Endothelial cell of umbilical vein (primary cell): ENCODE measurements around the gene ATG4D. TPM values are rescaled to one million over a fixed set of nuclear protein-coding genes. Genes with fewer than 3 reads are reported as not detected.

ENCODE experiments used
- BruUV-seq: library from RNA; stranded (reverse); fragments of 400-500 nt; replicated peaks from 2 replicates; lab custom pipeline; 2021; lab: Mats Ljungman, UMichigan
- CTCF ChIA-PET: fragments of 300-600, 350-600 bp; sonication (Branson Sonifier 250); formaldehyde crosslinking; loops from one replicate; lab custom pipeline; 2021; ENCODE audit warnings: antibody characterized with exemption, inconsistent platforms; lab: Charles Lee
- POLR2A ChIA-PET: fragments of 300-600, 350-600 bp; sonication (Branson Sonifier 250); formaldehyde crosslinking; loops from one replicate; lab custom pipeline; 2021; ENCODE audit warnings: antibody characterized with exemption, inconsistent platforms; lab: Charles Lee
- DNase-seq: peaks from one replicate; pipeline ENCODE4 v3.0.0-alpha.2; 2011; ENCODE audit warnings: low read depth, low spot score
- FAIRE-seq: peaks from 2 replicates; lab custom pipeline; 2011; peaks lifted over from hg19 to GRCh38; lab: Jason Lieb, UNC
- H2AFZ ChIP-seq: 2 replicates; pipeline ENCODE4 v1.6.0; 2012; ENCODE audit warnings: low read depth, low read length, control low read depth, inconsistent platforms
- H3K27ac ChIP-seq: 2 replicates; pipeline ENCODE4 v1.5.1; 2011; ENCODE audit warnings: low read depth, mild to moderate bottlenecking, control low read depth, low read length, moderate library complexity; ENCODE audit not compliant: insufficient read depth
- H3K27me3 ChIP-seq, 2 experiments: 2 replicates each; pipeline versions ENCODE4 v1.6.0 to v1.6.1; 2011; ENCODE audit warnings: low read length in 2 of 2, mixed read lengths in 1 of 2; ENCODE audit not compliant: control insufficient read depth in 2 of 2, insufficient read depth in 2 of 2
- H3K36me3 ChIP-seq, 2 experiments: 2 replicates in 1 of 2; 3 replicates in 1 of 2; pipeline ENCODE4 v1.5.1; 2011; ENCODE audit warnings: low read length in 2 of 2, mild to moderate bottlenecking in 1 of 2, moderate library complexity in 1 of 2; ENCODE audit not compliant: control insufficient read depth in 2 of 2, insufficient read depth in 2 of 2; ENCODE audit errors: extremely low read depth in 1 of 2
- H3K4me1 ChIP-seq: 3 replicates; pipeline ENCODE4 v1.5.1; 2011; ENCODE audit warnings: mild to moderate bottlenecking, low read length; ENCODE audit not compliant: control insufficient read depth, insufficient read depth; ENCODE audit errors: extremely low read depth
- H3K4me2 ChIP-seq: 2 replicates; pipeline ENCODE4 v1.6.1; 2011; ENCODE audit warnings: low read length, control low read depth, mixed read lengths; ENCODE audit not compliant: insufficient read depth
- H3K4me3 ChIP-seq, 3 experiments: fragments of 200-600 bp in 1 of 3; sonication (generic), shearing (Covaris generic) in 1 of 3; replicated peaks in 1 of 3; 2 replicates each; pipeline ENCODE4 v1.5.1; 2011 to 2016; ENCODE audit warnings: control low read depth in 3 of 3, low read length in 3 of 3, mild to moderate bottlenecking in 2 of 3, inconsistent platforms in 1 of 3, low read depth in 1 of 3, moderate library complexity in 1 of 3; ENCODE audit not compliant: insufficient read depth in 1 of 3
- H3K79me2 ChIP-seq: 2 replicates; pipeline ENCODE4 v1.6.0; 2012; ENCODE audit warnings: low read length, inconsistent platforms; ENCODE audit not compliant: control insufficient read depth, insufficient read depth
- H3K9ac ChIP-seq: replicated peaks from 2 replicates; pipeline ENCODE3; 2011; ENCODE audit warnings: low read length, control low read depth; ENCODE audit not compliant: insufficient read depth; ENCODE audit errors: extremely low read depth
- H3K9me1 ChIP-seq: replicated peaks from 3 replicates; pipeline ENCODE4 v1.6.0; 2011; ENCODE audit warnings: mild to moderate bottlenecking, low read length; ENCODE audit not compliant: control insufficient read depth, insufficient read depth; ENCODE audit errors: extremely low read depth
- H3K9me3 ChIP-seq: replicated peaks from 2 replicates; pipeline ENCODE4 v1.5.1; 2012; ENCODE audit warnings: low read length, inconsistent platforms; ENCODE audit not compliant: control insufficient read depth, insufficient read depth
- H4K20me1 ChIP-seq: replicated peaks from 2 replicates; pipeline ENCODE3; 2011; ENCODE audit warnings: mild to moderate bottlenecking, low read length; ENCODE audit not compliant: control insufficient read depth, insufficient read depth; ENCODE audit errors: extremely low read depth
- EZH2 ChIP-seq: IDR thresholded peaks from 2 replicates; pipeline ENCODE4 v1.6.1; 2012; ENCODE audit warnings: borderline replicate concordance, low read depth, mild to moderate bottlenecking, moderate library complexity, low read length, inconsistent platforms; ENCODE audit not compliant: severe bottlenecking
- FOS ChIP-seq: IDR thresholded peaks from 2 replicates; pipeline ENCODE4 v1.6.1; 2011; ENCODE audit warnings: mild to moderate bottlenecking, low read length, moderate library complexity, borderline replicate concordance; ENCODE audit not compliant: insufficient read depth
- GATA2 ChIP-seq: IDR thresholded peaks from 2 replicates; pipeline ENCODE4 v1.7.0; 2011; ENCODE audit warnings: low read depth, mild to moderate bottlenecking, moderate library complexity, mixed read lengths, low read length; ENCODE audit not compliant: insufficient read length, insufficient read depth
- JUN ChIP-seq: IDR thresholded peaks from 2 replicates; pipeline ENCODE4 v1.6.1; 2011; ENCODE audit warnings: borderline replicate concordance, low read depth; ENCODE audit not compliant: insufficient read length, insufficient read depth
- MYC ChIP-seq: IDR thresholded peaks from one replicate; pipeline ENCODE4 v1.6.1; 2011; ENCODE audit warnings: mild to moderate bottlenecking, low read depth, low read length
- POLR2A ChIP-seq: IDR thresholded peaks from 2 replicates; pipeline ENCODE4 v1.6.1; 2012; ENCODE audit warnings: low read depth, mild to moderate bottlenecking, control low read depth, low read length
- POLR2AphosphoS5 ChIP-seq: IDR thresholded peaks from 2 replicates; pipeline ENCODE4 v1.6.1; 2012; ENCODE audit warnings: low read depth, mild to moderate bottlenecking, control low read depth, low read length, moderate library complexity; ENCODE audit not compliant: insufficient read depth
- dilution Hi-C: fragments of 300-500 bp; cut with MboI; formaldehyde crosslinking; loops from one replicate; pipeline ENCODE4 v1.15.0; 2019; ENCODE audit warnings: low sequenced_read_pairs; ENCODE audit not compliant: extremely low pct_ligation_motif_present
- intact Hi-C: fragments of 100-400 bp; cut with micrococcal nuclease; formaldehyde crosslinking; loops from one replicate; pipeline ENCODE4 v1.10.0; 2022
- polyA plus RNA-seq, 4 experiments: library from polyadenylated mRNA; depleted of rRNA in 3 of 4; stranded (reverse) in 3 of 4; unstranded in 1 of 4; fragments of >200 nt; gene quantifications; 2 replicates each; pipeline versions ENCODE4 v1.2.1 to v1.2.3, GENCODE V29; 2011 to 2012; ENCODE audit warnings: missing spikeins in 1 of 4
- total RNA-seq: library from RNA; stranded (reverse); gene quantifications from 2 replicates; pipeline ENCODE4 v1.2.3, GENCODE V29; 2021
- TF ChIP-seq, protein P1 (sequence below), 2 donors: IDR thresholded peaks; 1 replicate in 1 of 2; 2 replicates in 1 of 2; pipeline ENCODE4 v1.5.1; 2011; ENCODE audit warnings: low read length in 2 of 2, mild to moderate bottlenecking in 2 of 2, moderate library complexity in 2 of 2, control low read depth in 1 of 2, inconsistent platforms in 1 of 2, low read depth in 1 of 2; ENCODE audit not compliant: insufficient read depth in 1 of 2; ENCODE audit errors: extremely low read depth in 1 of 2
- TF ChIP-seq, protein P2 (sequence below): IDR thresholded peaks from 2 replicates; pipeline ENCODE4 v1.6.1; 2011; ENCODE audit not compliant: insufficient read depth, insufficient read length

The ATG4D gene
- total and polyA plus RNA-seq, 2 donors (not counting 3 experiments of a cell fraction or from before 2014, with no cell fraction given): 19.8 to 24.9 TPM

DNA sequence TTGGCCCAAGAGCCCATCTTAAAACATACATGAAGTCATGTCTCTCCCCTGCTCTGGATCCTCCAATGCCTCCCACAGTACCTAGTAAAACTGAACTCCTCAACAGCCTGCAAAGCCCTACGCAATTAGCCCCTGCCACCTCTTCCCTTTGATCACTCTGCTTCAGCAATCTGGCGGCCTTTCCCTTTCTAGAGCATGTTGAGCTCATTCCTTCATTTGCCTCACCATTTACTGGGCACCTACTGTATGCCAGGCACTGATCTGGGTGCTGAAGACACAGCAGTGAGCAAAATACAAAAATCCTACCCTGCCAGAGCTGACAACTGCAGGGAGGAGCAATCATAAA, 43.5 kb upstream of the ATG4D start:
- no peak overlapping the region for H3K4me2 ChIP-seq
- H3K4me1 ChIP-seq: peaks cover 7% of the 10 kb centered on the region
- H3K27me3 ChIP-seq: no peaks in the 10 kb centered on the region
- dilution Hi-C loops (no loop called here), intact Hi-C loops (loop anchor here (5.0 to 10.0 kb wide), 2 partner anchors 152 to 595 kb away; partner anchors contain the start of gene ILF3)
- no TSS peak for BruUV-seq
- H3K9me1 ChIP-seq: no peaks in the 10 kb centered on the region
- TF ChIP-seq POLR2AphosphoS5 (no peak), GATA2 (no peak), JUN (no peak), MYC (no peak), POLR2A (no peak), FOS (no peak), EZH2 (no peak)
- TF ChIP-seq, protein P1, sequence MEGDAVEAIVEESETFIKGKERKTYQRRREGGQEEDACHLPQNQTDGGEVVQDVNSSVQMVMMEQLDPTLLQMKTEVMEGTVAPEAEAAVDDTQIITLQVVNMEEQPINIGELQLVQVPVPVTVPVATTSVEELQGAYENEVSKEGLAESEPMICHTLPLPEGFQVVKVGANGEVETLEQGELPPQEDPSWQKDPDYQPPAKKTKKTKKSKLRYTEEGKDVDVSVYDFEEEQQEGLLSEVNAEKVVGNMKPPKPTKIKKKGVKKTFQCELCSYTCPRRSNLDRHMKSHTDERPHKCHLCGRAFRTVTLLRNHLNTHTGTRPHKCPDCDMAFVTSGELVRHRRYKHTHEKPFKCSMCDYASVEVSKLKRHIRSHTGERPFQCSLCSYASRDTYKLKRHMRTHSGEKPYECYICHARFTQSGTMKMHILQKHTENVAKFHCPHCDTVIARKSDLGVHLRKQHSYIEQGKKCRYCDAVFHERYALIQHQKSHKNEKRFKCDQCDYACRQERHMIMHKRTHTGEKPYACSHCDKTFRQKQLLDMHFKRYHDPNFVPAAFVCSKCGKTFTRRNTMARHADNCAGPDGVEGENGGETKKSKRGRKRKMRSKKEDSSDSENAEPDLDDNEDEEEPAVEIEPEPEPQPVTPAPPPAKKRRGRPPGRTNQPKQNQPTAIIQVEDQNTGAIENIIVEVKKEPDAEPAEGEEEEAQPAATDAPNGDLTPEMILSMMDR (IDR thresholded peaks at IDR 0.05; ENCODE audit: extremely low read depth in 1 of 2, insufficient read depth in 1 of 2, low read depth in 1 of 2, low read length in 2 of 2): no peak
- TF ChIP-seq, protein P2, sequence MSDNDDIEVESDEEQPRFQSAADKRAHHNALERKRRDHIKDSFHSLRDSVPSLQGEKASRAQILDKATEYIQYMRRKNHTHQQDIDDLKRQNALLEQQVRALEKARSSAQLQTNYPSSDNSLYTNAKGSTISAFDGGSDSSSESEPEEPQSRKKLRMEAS: no peak
- CTCF ChIA-PET: interaction anchor here (1.4 kb wide), 1 partner anchor 16 kb away, joined by 6 read pairs; no protein-coding TSS in a partner anchor
- no peaks in the 10 kb centered on the region for H4K20me1 ChIP-seq
- DNase-seq: no peak
- H3K79me2 ChIP-seq: peaks cover 48% of the 10 kb centered on the region
- POLR2A ChIA-PET: interaction anchor here (1.2 kb wide), 1 partner anchor 17 kb away, joined by 6 read pairs; no protein-coding TSS in a partner anchor
- H2AFZ ChIP-seq: no peak overlapping the region
- no peak overlapping the region for H3K9ac ChIP-seq
- H3K36me3 ChIP-seq: peaks cover 9 to 10% of the 10 kb centered on the region in 2 experiments
- no peak overlapping the region for H3K4me3 ChIP-seq
- no peaks in the 10 kb centered on the region for H3K9me3 ChIP-seq
- no peak overlapping the region for H3K27ac ChIP-seq
- FAIRE-seq: no peak
